GM12892 (cell line): Measurements from ENCODE around the gene LRRC1.

Source experiments
- DNase-seq: peaks from one replicate; pipeline ENCODE4 v3.0.0; 2011; ENCODE audit not compliant: insufficient read length
- FAIRE-seq: peaks from 2 replicates; lab custom pipeline; 2011; peaks lifted over from hg19 to GRCh38; lab: Jason Lieb, UNC
- POLR2A ChIP-seq: IDR thresholded peaks from 2 replicates; pipeline ENCODE4 v1.6.1; 2011; ENCODE audit warnings: low read depth, low read length, control low read depth
- POLR2AphosphoS5 ChIP-seq: IDR thresholded peaks from 2 replicates; pipeline ENCODE4 v1.6.1; 2011; ENCODE audit warnings: low read depth, low read length, control low read depth
- TAF1 ChIP-seq: IDR thresholded peaks from 2 replicates; pipeline ENCODE4 v1.6.1; 2011; ENCODE audit warnings: low read depth, mild to moderate bottlenecking, control low read depth, low read length, borderline replicate concordance

LRRC1 gene

DNA sequence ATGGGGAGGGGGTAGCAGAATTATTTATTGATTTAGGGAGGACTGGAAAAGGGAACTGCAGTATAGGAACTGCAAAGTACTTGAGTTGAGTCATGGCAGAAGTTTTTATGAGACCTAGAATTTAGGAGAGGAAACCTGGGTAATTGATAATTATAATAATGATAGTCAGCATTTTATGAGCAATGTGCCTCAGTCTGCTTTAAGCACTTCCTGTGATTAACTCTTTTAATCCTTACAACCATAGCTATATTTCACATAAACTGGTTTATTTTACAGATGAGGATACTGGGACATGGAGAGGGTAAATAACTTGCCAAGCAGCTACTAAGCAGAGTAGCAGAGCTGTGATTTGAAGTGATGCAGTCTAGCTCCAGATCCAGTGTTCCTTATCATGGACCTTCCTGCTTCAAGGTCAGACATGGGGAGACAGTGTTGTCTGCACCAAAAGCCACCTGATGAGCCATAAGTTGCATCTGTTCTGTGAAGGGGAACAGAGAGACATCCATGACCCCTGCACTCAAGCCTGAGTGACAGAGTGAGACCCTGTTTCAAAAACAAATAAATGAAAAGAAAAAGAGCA is 13.6 kb downstream of the LRRC1 start:
- no peak for TF ChIP-seq TAF1
- FAIRE-seq (no peak), DNase-seq (no peak)

GRCh38 chr6:53809691-53810090 is 14.9 kb downstream of the LRRC1 start:
- TF ChIP-seq POLR2A (no peak), POLR2AphosphoS5 (no peak), TAF1 (no peak)
- DNase-seq (no peak), FAIRE-seq (no peak)

- no peak for TF ChIP-seq POLR2AphosphoS5
- TF ChIP-seq TAF1 = no peak
- no peak for TF ChIP-seq POLR2A
- DNase-seq = no peak
Measured at GRCh38 chr6:53811082-53811481, 16.3 kb downstream of the LRRC1 start.

DNA sequence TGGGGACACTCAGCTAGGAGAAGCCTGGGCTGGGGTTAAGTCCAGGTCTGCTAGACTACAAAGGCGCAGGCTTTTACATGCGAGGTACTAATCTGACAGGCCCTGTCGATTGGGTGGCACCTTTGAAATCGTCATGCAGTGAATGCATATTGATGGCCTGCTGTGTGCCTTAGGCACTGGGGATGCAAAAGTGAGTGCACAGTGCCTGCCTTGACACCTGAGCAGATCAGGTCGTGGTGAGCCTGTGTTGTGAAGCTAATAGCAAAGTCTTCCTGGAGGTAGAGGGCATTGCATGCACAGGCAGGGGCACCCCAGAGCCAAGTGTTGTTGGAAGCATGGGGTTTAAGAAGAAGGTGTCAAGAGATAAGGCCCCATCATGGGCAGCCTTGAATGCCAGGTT is 16.9 kb downstream of the LRRC1 start:
- DNase-seq (no peak), FAIRE-seq (no peak)
- TF ChIP-seq TAF1 = no peak

More at GRCh38 chr6:53811082-53811481, 16.3 kb downstream of the LRRC1 start:
- FAIRE-seq = peak; percentile 78

DNA sequence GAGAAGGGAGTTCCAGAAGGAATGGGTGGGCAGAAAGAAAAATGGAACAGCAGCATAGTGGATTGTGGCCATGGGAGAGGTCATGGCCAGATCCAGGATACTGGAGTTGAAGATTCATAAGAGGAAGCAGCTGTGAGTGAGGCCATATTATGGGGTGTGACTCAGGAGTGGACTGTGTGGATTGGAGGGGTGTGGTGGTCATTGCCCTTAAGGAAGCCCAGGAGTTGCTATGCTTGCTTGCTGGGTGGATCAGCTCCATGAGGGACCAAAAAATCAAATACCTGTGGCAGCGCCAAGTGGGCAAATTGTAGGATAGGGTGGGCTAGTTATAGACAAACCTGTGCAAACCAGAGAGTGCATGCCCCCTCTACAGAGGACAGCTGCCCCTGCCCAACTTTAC is 18.3 kb downstream of the LRRC1 start:
- no peak for FAIRE-seq
- no peak for TF ChIP-seq TAF1
- TF ChIP-seq POLR2AphosphoS5 = no peak
- no peak for TF ChIP-seq POLR2A
- no peak for DNase-seq

DNA sequence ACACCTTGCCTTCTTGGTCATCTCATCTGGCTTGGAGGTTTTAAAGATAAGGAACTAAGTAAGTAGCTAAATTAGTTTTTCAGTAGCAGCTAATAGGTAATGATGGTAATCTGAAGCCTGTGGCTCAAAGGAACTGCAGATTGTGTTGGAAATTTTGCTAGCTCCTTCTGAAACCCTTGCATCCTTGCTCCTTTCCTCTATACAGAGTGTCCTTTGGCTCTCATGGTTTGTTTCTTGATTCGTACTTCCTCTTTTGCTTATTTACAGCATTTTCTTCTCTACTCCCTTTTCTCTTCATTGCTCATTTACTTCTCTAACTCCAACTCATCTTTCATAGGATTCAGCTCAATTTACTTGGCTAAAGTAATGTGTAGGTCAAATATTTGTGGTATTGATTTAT is 19.0 kb downstream of the LRRC1 start:
- DNase-seq = no peak
- no peak for FAIRE-seq
- TF ChIP-seq TAF1 = no peak

DNA sequence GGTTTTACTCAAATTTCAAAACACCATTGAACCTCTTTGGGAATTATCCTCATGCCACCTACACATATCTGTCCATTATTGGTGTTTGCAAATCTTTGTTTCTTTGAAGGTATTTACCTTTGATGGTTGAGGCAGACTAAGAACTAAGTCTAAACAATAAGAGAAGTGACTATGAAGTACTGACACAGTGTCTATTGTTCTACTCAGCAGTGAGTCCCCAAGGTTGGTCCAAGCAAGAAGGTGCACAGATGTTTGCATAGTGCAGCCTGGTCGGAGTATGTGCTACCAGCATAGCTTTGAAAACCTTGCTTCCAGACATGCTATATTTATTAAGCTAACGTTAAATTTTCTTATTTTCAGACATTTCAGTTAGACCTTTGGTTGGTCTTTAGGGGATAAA is 19.5 kb downstream of the LRRC1 start:
- no peak for DNase-seq
- TF ChIP-seq TAF1 = no peak
- no peak for TF ChIP-seq POLR2AphosphoS5
- TF ChIP-seq POLR2A = no peak
- FAIRE-seq = no peak

GRCh38 chr6:53815381-53816119 is 20.7 kb downstream of the LRRC1 start:
- no peak for DNase-seq
- no peak for FAIRE-seq
- TF ChIP-seq TAF1 (no peak), POLR2AphosphoS5 (no peak), POLR2A (no peak)

DNA sequence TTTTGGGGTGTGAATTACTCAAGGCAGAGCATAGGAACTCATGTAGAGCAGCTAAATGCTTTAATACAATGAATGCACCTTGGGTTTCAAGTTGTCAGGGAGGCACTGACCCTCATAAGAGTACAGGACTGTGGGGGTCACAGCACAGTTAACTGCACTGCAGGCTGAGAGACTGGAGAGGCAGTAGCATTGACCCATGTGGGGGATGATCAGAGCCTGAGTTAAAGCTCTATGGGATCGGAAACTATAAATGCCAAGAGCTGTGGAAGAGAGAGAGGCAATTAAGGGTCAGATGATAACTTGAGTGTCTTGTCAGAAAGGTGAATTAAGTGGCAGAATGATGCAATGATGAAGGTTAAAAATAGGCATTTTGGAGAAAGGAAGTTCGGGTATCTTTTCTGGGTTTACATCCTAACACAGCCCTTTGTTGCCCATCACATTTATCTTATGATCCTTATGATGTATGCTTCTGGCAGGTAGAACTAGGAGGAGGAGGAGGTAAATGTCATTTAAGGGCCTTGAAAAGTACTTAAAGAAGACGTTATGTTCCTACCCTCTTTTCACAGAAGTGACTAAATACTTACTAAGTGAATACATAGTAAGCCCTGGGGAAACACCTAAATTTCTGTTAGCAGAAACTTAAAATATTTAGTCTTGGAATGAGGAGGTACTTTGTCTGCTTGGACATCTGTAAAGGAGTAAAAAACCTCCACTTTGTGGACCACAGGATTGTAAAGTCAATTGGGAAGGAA is 24.2 kb downstream of the LRRC1 start:
- TF ChIP-seq POLR2AphosphoS5 (no peak), TAF1 (no peak), POLR2A (no peak)
- no peak for FAIRE-seq
- DNase-seq = no peak

DNA sequence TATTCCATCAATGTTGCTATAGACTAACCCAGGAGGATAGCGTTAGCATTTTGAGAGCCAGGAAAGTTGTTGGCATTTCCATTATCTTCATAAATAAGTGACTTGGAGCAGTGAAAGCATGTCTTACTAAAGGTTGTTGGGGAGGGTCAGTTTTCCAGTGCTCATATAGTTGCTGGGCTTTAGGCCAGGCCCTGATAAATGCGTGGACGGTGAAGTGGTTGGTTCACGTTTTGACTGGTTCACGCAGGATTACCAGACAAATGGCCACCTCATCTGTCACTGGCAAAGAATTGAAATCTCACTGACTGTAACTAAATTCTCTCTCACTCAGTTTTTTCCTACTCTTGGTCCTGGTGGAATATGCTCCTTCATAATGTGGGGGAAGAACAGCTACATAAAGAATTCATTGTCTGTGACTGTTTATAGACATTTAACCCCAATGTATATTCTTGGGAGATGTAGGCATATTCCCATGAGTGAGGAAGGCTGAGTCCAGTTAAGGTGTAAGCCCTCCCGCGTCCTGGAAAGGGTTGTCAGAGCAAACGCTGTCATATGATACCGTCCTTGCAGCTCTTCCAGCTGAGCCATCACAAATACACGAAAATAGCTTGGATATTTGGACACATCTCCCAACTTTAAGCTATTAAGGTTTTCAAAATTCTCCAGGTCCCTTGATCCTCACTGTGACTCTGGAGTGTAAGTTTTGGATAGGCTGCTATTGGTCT is 27.8 kb downstream of the LRRC1 start:
- DNase-seq = no peak

DNA sequence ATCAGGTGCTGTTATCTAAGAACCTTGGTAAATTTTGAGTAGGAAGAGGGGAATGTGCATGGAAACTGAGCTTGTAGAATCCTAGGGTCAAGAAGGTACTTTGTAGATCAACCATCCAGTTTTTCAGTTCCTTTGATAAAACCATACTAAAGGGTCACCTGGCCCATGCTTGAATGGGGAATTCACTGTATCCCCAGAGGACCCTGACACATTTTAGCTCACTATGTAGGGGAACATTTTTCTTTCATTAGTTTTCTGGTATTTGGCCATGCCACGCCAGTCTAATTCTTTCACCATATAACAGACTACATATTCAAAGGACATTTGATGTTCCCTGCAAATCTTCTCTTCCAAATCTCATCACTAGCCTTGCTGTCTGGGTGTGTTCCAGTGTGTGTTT is 29.9 kb downstream of the LRRC1 start:
- TF ChIP-seq TAF1 = no peak
- TF ChIP-seq POLR2A = no peak
- TF ChIP-seq POLR2AphosphoS5 = no peak
- peak; percentile 17 for FAIRE-seq
- DNase-seq = no peak

More for the DNA sequence above, 27.8 kb downstream of the LRRC1 start:
- TF ChIP-seq TAF1 (no peak), POLR2AphosphoS5 (no peak), POLR2A (no peak)
- FAIRE-seq = no peak
